Liver (tissue), 2 donors: Measurements from ENCODE around the gene CLPX.

Experiments
- MAX ChIP-seq: IDR thresholded peaks from 2 replicates; pipeline ENCODE4 v1.6.1; 2016; ENCODE audit warnings: antibody characterized with exemption
- SP1 ChIP-seq: IDR thresholded peaks from 2 replicates; pipeline ENCODE4 v1.6.1; 2018; ENCODE audit warnings: antibody characterized with exemption, mild to moderate bottlenecking
- YY1 ChIP-seq: IDR thresholded peaks from 2 replicates; pipeline ENCODE4 v1.6.1; 2016; ENCODE audit warnings: antibody characterized with exemption, mild to moderate bottlenecking
- ZBTB33 ChIP-seq: IDR thresholded peaks from 2 replicates; pipeline ENCODE4 v1.6.1; 2016; ENCODE audit warnings: antibody characterized with exemption
- donor health status: healthy.

GRCh38 chr15:65101411-65101890 is 83.7 kb downstream of the CLPX start:
- TF ChIP-seq MAX (no peak), YY1 (no peak), ZBTB33 (no peak), SP1 (no peak)
